HepG2 (cell line): ENCODE data around the gene BHMT. TPM values are rescaled to one million over a fixed set of nuclear protein-coding genes. Genes with fewer than 3 reads are reported as not detected.

Experiments used
- CREB1 ChIP-seq, 2 experiments: fragments of 450-650 bp in 1 of 2; IDR thresholded peaks; 2 replicates each; pipeline ENCODE4 v1.6.1; 2016 to 2017; ENCODE audit warnings: control low read depth in 1 of 2, mild to moderate bottlenecking in 1 of 2, missing compliant biosample characterization in 1 of 2, missing genetic modification characterization in 1 of 2
- DR1 ChIP-seq: sonication (generic); formaldehyde crosslinking; IDR thresholded peaks from 2 replicates; pipeline ENCODE4 v1.8.0; 2021; ENCODE audit warnings: mild to moderate bottlenecking, missing genetic modification reagents, inconsistent platforms
- GATA4 ChIP-seq: sonication (generic); IDR thresholded peaks from 2 replicates; pipeline ENCODE4 v1.6.1; 2016; ENCODE audit warnings: antibody characterized with exemption, low read depth, borderline replicate concordance
- GATAD2A ChIP-seq: IDR thresholded peaks from 2 replicates; pipeline ENCODE4 v1.6.1; 2016
- HNF4A ChIP-seq: sonication (generic); formaldehyde crosslinking; IDR thresholded peaks from 2 replicates; pipeline ENCODE4 v1.4.0; 2020; ENCODE audit warnings: missing genetic modification reagents
- KLF13 ChIP-seq: sonication (generic); formaldehyde crosslinking; IDR thresholded peaks from 2 replicates; pipeline ENCODE4 v1.4.0; 2020; ENCODE audit warnings: mild to moderate bottlenecking, missing genetic modification reagents
- MEIS1 ChIP-seq: sonication (generic); formaldehyde crosslinking; IDR thresholded peaks from 2 replicates; pipeline ENCODE4 v1.9.0; 2021; ENCODE audit warnings: mild to moderate bottlenecking, missing genetic modification reagents, moderate library complexity, borderline replicate concordance
- PAF1 ChIP-seq: IDR thresholded peaks from 2 replicates; pipeline ENCODE4 v1.6.1; 2016; ENCODE audit warnings: missing genetic modification reagents, missing compliant biosample characterization
- ZBTB37 ChIP-seq: sonication (generic); formaldehyde crosslinking; IDR thresholded peaks from 2 replicates; pipeline ENCODE4 v1.4.0; 2020; ENCODE audit warnings: mild to moderate bottlenecking, missing genetic modification reagents
- ZMYM3 ChIP-seq: sonication (generic); formaldehyde crosslinking; IDR thresholded peaks from 2 replicates; pipeline ENCODE4 v1.5.1; 2020; ENCODE audit warnings: mild to moderate bottlenecking, missing genetic modification reagents
- ZMYM4 ChIP-seq: sonication (generic); formaldehyde crosslinking; IDR thresholded peaks from 2 replicates; pipeline ENCODE4 v1.8.1; 2023; ENCODE audit warnings: mild to moderate bottlenecking, missing genetic modification reagents
- ZNF335 ChIP-seq: sonication (generic); formaldehyde crosslinking; IDR thresholded peaks from 2 replicates; pipeline ENCODE4 v1.4.0; 2020; ENCODE audit warnings: missing genetic modification reagents
- ZNF34 ChIP-seq: sonication (generic); formaldehyde crosslinking; IDR thresholded peaks from 2 replicates; pipeline ENCODE4 v1.4.0; 2020; ENCODE audit warnings: mild to moderate bottlenecking, missing genetic modification reagents, borderline replicate concordance
- ZNF672 ChIP-seq: sonication (generic); formaldehyde crosslinking; IDR thresholded peaks from 2 replicates; pipeline ENCODE4 v1.8.1; 2022; ENCODE audit warnings: missing genetic modification reagents
- ZNF768 ChIP-seq: sonication (generic); formaldehyde crosslinking; IDR thresholded peaks from 2 replicates; pipeline ENCODE4 v1.4.0; 2020; ENCODE audit warnings: missing genetic modification reagents
- ZNF770 ChIP-seq: sonication (generic); formaldehyde crosslinking; IDR thresholded peaks from 2 replicates; pipeline ENCODE4 v1.5.0; 2020; ENCODE audit warnings: mild to moderate bottlenecking, missing genetic modification reagents
- ZNF776 ChIP-seq: sonication (generic); formaldehyde crosslinking; IDR thresholded peaks from 2 replicates; pipeline ENCODE4 v1.4.0; 2020; ENCODE audit warnings: mild to moderate bottlenecking, missing genetic modification reagents
- ZSCAN21 ChIP-seq: sonication (generic); formaldehyde crosslinking; IDR thresholded peaks from 2 replicates; pipeline ENCODE4 v1.8.0; 2022; ENCODE audit warnings: mild to moderate bottlenecking, missing genetic modification reagents, moderate library complexity, borderline replicate concordance
- polyA plus RNA-seq, 8 experiments: library from polyadenylated mRNA; depleted of rRNA in 3 of 8; stranded (reverse) in 7 of 8; unstranded in 1 of 8; fragments of >200 nt; fragmentation: Illumina TruSeq in 4 of 8; extraction: Trizol in 4 of 8; gene quantifications; 2 replicates each; pipeline versions ENCODE4 v1.2.1 to v1.2.3, GENCODE V29; 2011 to 2016; ENCODE audit warnings: low read depth in 4 of 8, missing spikeins in 1 of 8, mixed read lengths in 1 of 8; ENCODE audit not compliant: insufficient read depth in 1 of 8
- total RNA-seq, 5 experiments: library from RNA; depleted of rRNA; stranded (reverse); fragments of >200 nt; fragmentation: Illumina TruSeq; extraction: Trizol; gene quantifications; 2 replicates each; pipeline ENCODE4 v1.2.3, GENCODE V29; 2016; ENCODE audit warnings: low read depth in 1 of 5
- TF ChIP-seq, protein P1 (sequence below): sonication (generic); formaldehyde crosslinking; IDR thresholded peaks from 2 replicates; pipeline ENCODE4 v1.9.0; 2022; ENCODE audit warnings: missing genetic modification reagents, mild to moderate bottlenecking, borderline replicate concordance
- TF ChIP-seq, protein P2 (sequence below): sonication (generic); formaldehyde crosslinking; IDR thresholded peaks from 2 replicates; pipeline ENCODE4 v1.5.0; 2020; ENCODE audit warnings: missing genetic modification reagents
- TF ChIP-seq, protein P3 (sequence below): fragments of 450-650 bp; IDR thresholded peaks from 2 replicates; pipeline ENCODE4 v1.6.1; 2017
- TF ChIP-seq, protein P4 (sequence below): sonication (generic); IDR thresholded peaks from 2 replicates; pipeline ENCODE4 v1.6.1; 2016; ENCODE audit warnings: low read depth, borderline replicate concordance

Gene BHMT
- total and polyA plus RNA-seq, 2 of the 13 experiments (the other 11 are each of a cell fraction or from before 2014, with no cell fraction given) = 0.40 to 6.4 TPM

DNA sequence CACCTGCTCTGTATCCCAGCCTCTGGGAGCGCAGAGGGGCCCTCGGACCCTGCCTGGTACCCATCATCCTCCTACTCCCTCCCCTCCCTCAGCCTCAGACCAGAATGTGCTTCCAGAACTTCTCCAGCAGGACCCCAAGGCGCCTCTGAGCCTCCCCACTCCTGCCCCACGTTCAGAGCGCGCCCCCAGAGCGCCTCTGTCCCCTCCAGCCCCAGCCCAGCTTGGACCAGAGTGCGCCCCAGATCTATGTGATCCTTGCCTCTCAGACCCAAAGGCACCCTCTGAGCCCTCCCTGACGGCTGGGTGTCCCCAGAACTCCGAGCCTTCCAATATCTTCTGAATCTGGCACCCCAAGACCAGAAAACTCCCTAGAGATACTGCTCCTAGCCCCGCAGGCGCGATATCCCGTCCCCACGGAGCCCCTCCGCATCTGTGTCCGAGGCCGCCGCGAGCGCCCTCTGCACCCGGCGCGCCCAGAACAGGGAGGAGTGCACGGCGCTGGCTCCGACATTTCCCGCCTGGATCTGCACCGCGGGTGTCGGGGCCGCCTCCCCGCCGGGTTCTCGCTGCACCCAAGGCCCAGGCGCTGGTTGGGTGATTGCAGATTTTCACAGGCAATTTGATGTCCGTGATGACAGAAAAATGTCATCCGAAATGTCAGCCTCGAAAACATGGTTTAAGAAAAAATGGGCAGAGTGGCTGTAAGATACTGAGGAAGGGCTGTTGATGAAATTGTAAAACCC, 522 bp downstream of the BHMT start (continued):
- TF ChIP-seq, protein P1, sequence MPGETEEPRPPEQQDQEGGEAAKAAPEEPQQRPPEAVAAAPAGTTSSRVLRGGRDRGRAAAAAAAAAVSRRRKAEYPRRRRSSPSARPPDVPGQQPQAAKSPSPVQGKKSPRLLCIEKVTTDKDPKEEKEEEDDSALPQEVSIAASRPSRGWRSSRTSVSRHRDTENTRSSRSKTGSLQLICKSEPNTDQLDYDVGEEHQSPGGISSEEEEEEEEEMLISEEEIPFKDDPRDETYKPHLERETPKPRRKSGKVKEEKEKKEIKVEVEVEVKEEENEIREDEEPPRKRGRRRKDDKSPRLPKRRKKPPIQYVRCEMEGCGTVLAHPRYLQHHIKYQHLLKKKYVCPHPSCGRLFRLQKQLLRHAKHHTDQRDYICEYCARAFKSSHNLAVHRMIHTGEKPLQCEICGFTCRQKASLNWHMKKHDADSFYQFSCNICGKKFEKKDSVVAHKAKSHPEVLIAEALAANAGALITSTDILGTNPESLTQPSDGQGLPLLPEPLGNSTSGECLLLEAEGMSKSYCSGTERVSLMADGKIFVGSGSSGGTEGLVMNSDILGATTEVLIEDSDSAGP = no peak
- TF ChIP-seq ZMYM4 (CRISPR knock-in tag) (peak; percentile 24; the same call in 1 of the 2 replicates), ZNF770 (CRISPR knock-in tag) (no peak), KLF13 (CRISPR knock-in tag) (no peak), GATAD2A (CRISPR knock-in tag) (0 out of 2 replicates have a peak, but pooled peaks have one; percentile 9), ZNF768 (CRISPR knock-in tag) (peak; percentile 29; the same call in 1 of the 2 replicates), ZNF335 (no peak), ZNF34 (no peak), PAF1 (no peak), HNF4A (CRISPR knock-in tag) (0 out of 2 replicates have a peak, but pooled peaks have one; percentile 20), DR1 (CRISPR knock-in tag) (no peak), ZNF672 (CRISPR knock-in tag) (no peak), ZNF776 (CRISPR knock-in tag) (0 out of 2 replicates have a peak, but pooled peaks have one; percentile 21), GATA4 (no peak), ZBTB37 (no peak), ZSCAN21 (CRISPR knock-in tag) (0 out of 2 replicates have a peak, but pooled peaks have one; percentile 41), CREB1 (IDR thresholded peaks at IDR 0.05) (no peak), CREB1 (CRISPR knock-in tag; IDR thresholded peaks at IDR 0.05) (no peak), MEIS1 (no peak), ZMYM3 (CRISPR knock-in tag) (0 out of 2 replicates have a peak, but pooled peaks have one; percentile 33)
- TF ChIP-seq, protein P2, sequence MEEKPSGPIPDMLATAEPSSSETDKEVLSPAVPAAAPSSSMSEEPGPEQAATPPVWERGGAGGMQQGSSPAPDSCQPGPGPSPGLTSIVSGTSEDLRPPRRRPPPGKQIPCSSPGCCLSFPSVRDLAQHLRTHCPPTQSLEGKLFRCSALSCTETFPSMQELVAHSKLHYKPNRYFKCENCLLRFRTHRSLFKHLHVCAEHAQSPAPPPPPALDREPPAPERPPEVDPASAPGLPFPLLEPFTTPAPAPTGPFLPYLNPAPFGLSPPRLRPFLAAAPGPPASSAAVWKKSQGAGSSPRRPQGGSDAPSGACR = 0 out of 2 replicates have a peak, but pooled peaks have one; percentile 31
- TF ChIP-seq, protein P3, sequence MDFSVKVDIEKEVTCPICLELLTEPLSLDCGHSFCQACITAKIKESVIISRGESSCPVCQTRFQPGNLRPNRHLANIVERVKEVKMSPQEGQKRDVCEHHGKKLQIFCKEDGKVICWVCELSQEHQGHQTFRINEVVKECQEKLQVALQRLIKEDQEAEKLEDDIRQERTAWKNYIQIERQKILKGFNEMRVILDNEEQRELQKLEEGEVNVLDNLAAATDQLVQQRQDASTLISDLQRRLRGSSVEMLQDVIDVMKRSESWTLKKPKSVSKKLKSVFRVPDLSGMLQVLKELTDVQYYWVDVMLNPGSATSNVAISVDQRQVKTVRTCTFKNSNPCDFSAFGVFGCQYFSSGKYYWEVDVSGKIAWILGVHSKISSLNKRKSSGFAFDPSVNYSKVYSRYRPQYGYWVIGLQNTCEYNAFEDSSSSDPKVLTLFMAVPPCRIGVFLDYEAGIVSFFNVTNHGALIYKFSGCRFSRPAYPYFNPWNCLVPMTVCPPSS = no peak
- TF ChIP-seq, protein P4, sequence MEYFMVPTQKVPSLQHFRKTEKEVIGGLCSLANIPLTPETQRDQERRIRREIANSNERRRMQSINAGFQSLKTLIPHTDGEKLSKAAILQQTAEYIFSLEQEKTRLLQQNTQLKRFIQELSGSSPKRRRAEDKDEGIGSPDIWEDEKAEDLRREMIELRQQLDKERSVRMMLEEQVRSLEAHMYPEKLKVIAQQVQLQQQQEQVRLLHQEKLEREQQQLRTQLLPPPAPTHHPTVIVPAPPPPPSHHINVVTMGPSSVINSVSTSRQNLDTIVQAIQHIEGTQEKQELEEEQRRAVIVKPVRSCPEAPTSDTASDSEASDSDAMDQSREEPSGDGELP = no peak
